Measurements from ENCODE around the gene FMO2. TPM values are rescaled to one million over a fixed set of nuclear protein-coding genes. Genes with fewer than 3 reads are reported as not detected.

Gene FMO2
- total RNA-seq, 2 experiments from 2014 or later, result not detected

GRCh38 chr1:171172471-171172870 lies 12.6 kb upstream of the FMO2 start:
- POLR2A ChIA-PET, result no interaction called here
- ATAC-seq, result no peak
- no peak overlapping the region for H3K4me3 Mint-ChIP-seq
- no peaks in the 10 kb centered on the region for H3K9me3 Mint-ChIP-seq
- intact Hi-C loops (cut with micrococcal nuclease), result no loop called here
- CTCF ChIA-PET, result no interaction called here
- H3K4me1 Mint-ChIP-seq (ENCODE audit: low read depth), result no peaks in the 10 kb centered on the region
- no peak for TF ChIP-seq CTCF (IDR thresholded peaks at IDR 0.05)
- peaks cover 22% of the 10 kb centered on the region for H3K27me3 Mint-ChIP-seq
- H3K27ac Mint-ChIP-seq, result no peak overlapping the region
- no peaks in the 10 kb centered on the region for H3K36me3 Mint-ChIP-seq (ENCODE audit: low read depth)
- no peak for DNase-seq

GRCh38 chr1:171173069-171173468 lies 12.0 kb upstream of the FMO2 start:
- ATAC-seq, result no peak
- H3K27me3 Mint-ChIP-seq, result peaks cover 22% of the 10 kb centered on the region
- H3K27ac Mint-ChIP-seq, result no peak overlapping the region
- no peak for TF ChIP-seq CTCF (IDR thresholded peaks at IDR 0.05)
- ChIA-PET CTCF (no interaction called here), POLR2A (no interaction called here)
- intact Hi-C loops (cut with micrococcal nuclease), result no loop called here
- no peak for DNase-seq
- H3K4me1 Mint-ChIP-seq (ENCODE audit: low read depth), result no peaks in the 10 kb centered on the region
- no peaks in the 10 kb centered on the region for H3K9me3 Mint-ChIP-seq
- H3K36me3 Mint-ChIP-seq (ENCODE audit: low read depth), result no peaks in the 10 kb centered on the region
- no peak overlapping the region for H3K4me3 Mint-ChIP-seq

GRCh38 chr1:171174560-171175294 lies 10.4 kb upstream of the FMO2 start:
- Mint-ChIP-seq H3K36me3 (ENCODE audit: low read depth) (no peaks in the 10 kb centered on the region), H3K4me1 (ENCODE audit: low read depth) (no peaks in the 10 kb centered on the region), H3K27me3 (peaks cover 13% of the 10 kb centered on the region), H3K9me3 (no peaks in the 10 kb centered on the region), H3K27ac (no peak overlapping the region), H3K4me3 (no peak overlapping the region)
- ChIA-PET CTCF (no interaction called here), POLR2A (no interaction called here)
- no peak for DNase-seq
- ATAC-seq, result no peak
- intact Hi-C loops (cut with micrococcal nuclease), result no loop called here
- TF ChIP-seq CTCF (IDR thresholded peaks at IDR 0.05), result no peak

- H3K27ac Mint-ChIP-seq, result no peak overlapping the region
- CTCF ChIA-PET, result interaction anchor here (0.9 kb wide), 1 partner anchor 201 kb away, joined by 3 read pairs; no protein-coding TSS in a partner anchor
- H3K36me3 Mint-ChIP-seq (ENCODE audit: low read depth), result no peaks in the 10 kb centered on the region
- no peaks in the 10 kb centered on the region for H3K9me3 Mint-ChIP-seq
- POLR2A ChIA-PET, result no interaction called here
- ATAC-seq, result no peak
- H3K4me1 Mint-ChIP-seq (ENCODE audit: low read depth), result no peaks in the 10 kb centered on the region
- DNase-seq, result no peak
- TF ChIP-seq CTCF (IDR thresholded peaks at IDR 0.05), result no peak
- intact Hi-C loops (cut with micrococcal nuclease), result no loop called here
- H3K27me3 Mint-ChIP-seq, result peaks cover 8% of the 10 kb centered on the region
- H3K4me3 Mint-ChIP-seq, result no peak overlapping the region
Observed at GRCh38 chr1:171177261-171177660, 7.8 kb upstream of the FMO2 start.

GRCh38 chr1:171179318-171180227 lies 5.5 kb upstream of the FMO2 start:
- ATAC-seq (no peak), DNase-seq (no peak)
- intact Hi-C loops (cut with micrococcal nuclease), result no loop called here
- ChIA-PET CTCF (interaction anchor here (0.7 to 1.3 kb wide), 2 partner anchors 10 to 116 kb away, joined by 4 to 5 read pairs; no protein-coding TSS in a partner anchor), POLR2A (interaction anchor here (1.0 kb wide), 1 partner anchor 10 kb away, joined by 3 read pairs; no protein-coding TSS in a partner anchor)
- H3K9me3 Mint-ChIP-seq, result no peaks in the 10 kb centered on the region
- TF ChIP-seq CTCF (IDR thresholded peaks at IDR 0.05), result no peak
- H3K4me1 Mint-ChIP-seq (ENCODE audit: low read depth), result no peaks in the 10 kb centered on the region
- H3K36me3 Mint-ChIP-seq (ENCODE audit: low read depth), result no peaks in the 10 kb centered on the region
- peaks cover 8% of the 10 kb centered on the region for H3K27me3 Mint-ChIP-seq
- no peak overlapping the region for H3K27ac Mint-ChIP-seq
- no peak overlapping the region for H3K4me3 Mint-ChIP-seq

Measured in activated CD8-positive, alpha-beta T cell treated with anti-CD3 and anti-CD28 coated beads for 36 hours (primary cell).